Limb (tissue), 2 donors: Measurements from ENCODE around the gene PDCD4.

ENCODE experiments used
- DNase-seq, 2 donors: peaks; one replicate each; pipeline ENCODE4 v3.0.0-alpha.2; 2016; ENCODE audit errors: extremely low spot score in 2 of 2

Gene PDCD4

DNA sequence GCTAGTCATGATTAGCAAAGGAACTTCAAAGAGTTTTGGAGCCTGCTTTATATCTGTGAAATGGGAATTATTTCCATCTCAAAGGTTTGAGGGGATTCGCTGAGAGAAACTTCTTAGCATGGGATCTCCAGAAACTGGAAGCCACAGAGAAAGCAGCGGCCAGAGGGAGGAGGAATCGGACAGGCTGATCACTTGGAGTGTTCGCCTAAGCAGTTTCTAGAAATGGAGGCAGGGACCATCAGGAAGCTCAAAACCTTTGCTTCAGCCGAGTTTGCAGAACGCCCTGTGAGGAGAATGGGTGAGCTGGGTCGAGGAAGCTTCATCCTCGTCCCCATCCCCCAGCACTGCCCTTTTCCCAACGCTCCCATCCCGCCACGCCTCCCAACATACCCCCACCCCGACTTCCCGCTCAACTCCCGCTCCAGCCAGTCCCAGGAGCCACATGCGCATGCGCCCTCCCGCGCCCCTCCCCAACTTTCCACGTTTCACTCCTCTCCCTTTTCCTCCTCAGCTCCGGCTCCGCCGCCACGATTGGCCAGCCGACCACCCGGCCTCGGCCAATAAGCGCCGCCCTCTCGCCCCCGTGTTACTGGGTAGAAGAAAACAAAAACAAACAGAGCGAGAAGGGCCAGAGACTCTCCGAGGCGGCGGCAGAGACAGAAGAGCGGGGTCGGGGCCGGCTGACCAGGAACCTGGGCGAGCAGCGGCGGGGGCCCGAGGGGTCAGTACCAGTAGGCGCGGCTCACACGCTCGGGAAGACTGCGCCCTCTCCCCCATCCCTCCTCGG, at the start of gene PDCD4:
PDCD4 (plus strand) TSS at position 631 of the 787 bp plus-strand sequence. CDS start 4,100 bp downstream, outside the sequence.
- peak; percentile 98 to 100 for DNase-seq

- DNase-seq, result peak in 1 of 2 donors; percentile 60
Observed at GRCh38 chr10:110822035-110822711, 49.6 kb upstream of the PDCD4 start.

GRCh38 chr10:110822712-110823311, 48.9 kb upstream of the PDCD4 start:
- peak in 1 of 2 donors; percentile 71 for DNase-seq

- DNase-seq, result no peak
Observed at GRCh38 chr10:110824152-110824441, 47.6 kb upstream of the PDCD4 start.

- no peak for DNase-seq
Observed at GRCh38 chr10:110824660-110825059, 47.1 kb upstream of the PDCD4 start.

DNA sequence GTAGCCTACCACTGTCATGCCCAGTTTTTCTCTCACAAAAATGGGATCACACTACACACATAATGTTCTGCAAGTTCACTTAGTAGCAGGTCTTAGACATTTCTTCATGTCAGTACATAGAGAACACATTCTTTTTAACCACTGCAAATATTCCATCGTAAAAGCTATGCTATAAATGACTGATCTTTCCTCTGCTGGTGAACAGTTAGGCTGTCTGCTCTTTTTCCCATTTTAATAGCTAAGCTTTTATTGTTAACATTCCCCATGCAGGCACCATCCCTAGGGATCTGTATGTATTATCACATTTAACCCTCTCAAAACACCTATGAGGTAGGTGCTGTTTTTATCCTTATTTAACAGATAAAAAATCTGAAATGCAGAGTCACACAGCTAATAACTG, 46.2 kb upstream of the PDCD4 start:
- DNase-seq, result no peak

GRCh38 chr10:110827410-110827809, 44.3 kb upstream of the PDCD4 start:
- no peak for DNase-seq

GRCh38 chr10:110827875-110828274, 43.9 kb upstream of the PDCD4 start:
- DNase-seq, result no peak

DNA sequence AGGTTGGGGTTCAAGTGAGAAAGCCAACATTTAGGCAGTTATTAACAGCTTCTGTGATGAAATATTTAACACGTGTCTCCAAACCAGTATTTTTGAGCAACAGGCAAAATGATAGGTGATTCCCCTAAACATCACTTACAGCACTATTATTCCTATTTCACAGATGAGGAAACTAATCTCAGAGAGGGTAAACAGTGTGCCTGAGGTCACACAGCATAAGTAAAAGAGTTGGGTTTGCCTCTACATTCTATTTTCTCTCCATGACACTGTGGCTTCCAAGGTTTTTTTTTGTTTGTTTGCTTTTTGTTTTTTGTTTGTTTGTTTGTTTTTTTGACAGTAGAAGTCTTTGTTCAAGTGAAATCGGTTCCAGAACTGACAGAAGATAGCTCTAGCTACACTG, 43.2 kb upstream of the PDCD4 start:
- no peak for DNase-seq

DNA sequence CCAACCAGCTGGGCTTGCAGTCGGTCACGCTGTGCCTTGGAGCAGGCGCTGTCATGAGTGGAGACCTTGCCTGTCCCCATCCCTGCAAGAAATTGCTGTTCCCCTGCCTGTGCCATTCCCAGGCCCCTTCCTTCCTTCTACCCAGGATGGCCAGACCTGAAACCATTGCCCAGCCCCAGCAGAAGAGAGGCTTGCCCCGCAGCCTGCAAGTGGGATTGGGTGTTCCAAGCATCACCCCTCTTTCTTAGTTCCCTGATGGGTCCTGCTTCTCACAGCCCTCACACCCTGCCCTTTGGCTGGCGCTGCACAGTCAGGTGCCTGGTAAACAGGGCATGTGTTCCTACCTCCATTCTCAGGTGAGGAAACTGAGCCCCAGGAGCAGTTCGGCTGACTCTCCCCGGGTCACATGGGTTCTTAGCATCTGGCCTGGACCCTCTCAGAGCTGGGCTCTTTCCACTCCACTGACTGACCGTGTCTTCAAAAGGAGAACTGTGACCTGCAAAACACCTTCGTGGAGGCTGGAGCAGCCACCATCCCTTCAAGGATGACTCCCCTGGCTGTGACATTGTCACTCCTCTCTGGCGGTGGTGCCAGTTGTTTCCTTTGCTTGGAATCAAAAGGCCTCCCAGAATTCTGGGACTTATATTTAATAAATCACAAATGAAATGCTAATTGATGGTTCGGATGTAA, 41.9 kb upstream of the PDCD4 start:
- no peak for DNase-seq

GRCh38 chr10:110833234-110833940, 38.3 kb upstream of the PDCD4 start:
- no peak for DNase-seq

GRCh38 chr10:110833941-110834628, 37.6 kb upstream of the PDCD4 start:
- DNase-seq, result no peak

DNA sequence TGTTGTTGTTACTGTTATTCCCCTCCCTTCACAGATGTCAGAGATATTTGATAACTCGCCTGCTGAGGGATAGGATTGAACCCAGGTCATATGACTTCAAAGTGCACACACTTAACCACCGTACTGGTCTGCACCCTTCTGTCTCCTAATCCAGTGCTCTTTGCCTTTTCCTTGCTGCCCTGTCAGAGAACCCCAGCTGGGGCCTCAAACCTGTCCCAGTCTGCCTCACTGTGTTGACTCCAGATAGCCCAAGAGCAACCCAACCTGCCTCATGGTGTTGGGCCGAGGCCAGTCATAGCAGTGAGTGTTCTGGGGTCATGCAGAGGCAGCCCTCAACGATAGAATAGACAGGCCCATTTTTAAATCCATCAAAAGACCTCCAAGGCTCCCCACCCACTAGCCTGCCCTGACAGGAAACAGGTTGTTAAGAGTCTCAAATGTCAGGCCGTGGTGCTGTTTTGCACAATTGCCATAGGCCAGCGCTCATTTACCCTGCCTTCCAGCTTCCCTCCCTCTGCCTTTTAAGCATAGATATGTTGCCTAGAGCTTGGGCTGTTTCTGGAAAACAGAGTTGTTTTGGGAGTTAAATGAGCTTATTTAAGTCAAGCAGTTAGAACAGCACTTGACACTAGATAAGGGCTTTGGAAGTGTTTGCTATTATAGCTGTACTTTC, 37.0 kb upstream of the PDCD4 start:
- DNase-seq, result peak in 1 of 2 donors; percentile 71

GRCh38 chr10:110835841-110836240, 35.9 kb upstream of the PDCD4 start:
- DNase-seq, result no peak

GRCh38 chr10:110836706-110837105, 35.0 kb upstream of the PDCD4 start:
- no peak for DNase-seq

DNA sequence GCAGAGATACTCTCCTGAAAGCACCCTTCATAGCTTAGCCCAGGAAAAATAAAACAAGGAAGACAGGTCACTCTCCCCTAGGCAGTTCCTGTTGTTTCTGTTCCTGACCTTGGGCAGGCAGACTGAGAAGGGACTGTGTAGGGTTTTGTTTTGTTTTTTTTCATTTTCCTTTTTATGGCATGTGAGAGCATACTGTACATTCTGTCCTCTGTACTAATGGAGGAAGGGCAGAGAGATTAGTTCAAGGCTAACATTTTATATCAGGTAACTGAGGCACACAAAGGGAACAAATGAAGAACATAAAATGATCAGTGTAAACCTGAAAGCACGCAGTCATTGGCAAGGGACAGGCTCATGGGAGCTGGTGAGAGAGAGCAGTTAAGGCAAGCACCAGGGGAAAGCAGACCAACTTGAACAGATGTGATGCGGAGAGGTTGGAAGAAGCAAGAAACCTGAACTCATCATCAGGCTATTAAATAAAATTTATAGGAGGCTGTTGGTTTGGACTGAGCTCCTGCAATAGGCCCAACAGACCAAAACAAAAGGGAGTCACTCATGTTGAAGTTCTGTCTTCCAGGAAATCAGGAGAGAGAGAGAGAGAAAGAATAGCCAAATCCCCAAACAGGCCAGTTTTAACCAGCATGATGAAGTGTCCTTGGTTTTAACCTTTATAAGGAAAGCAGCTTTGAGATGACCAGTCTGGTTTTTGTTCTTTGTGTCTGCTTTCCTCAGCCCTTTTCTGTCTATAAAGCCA, 34.1 kb upstream of the PDCD4 start:
- DNase-seq, result no peak

- no peak for DNase-seq
Observed at GRCh38 chr10:110840225-110840922, 31.4 kb upstream of the PDCD4 start.

GRCh38 chr10:110840923-110841428, 30.8 kb upstream of the PDCD4 start:
- no peak for DNase-seq

DNA sequence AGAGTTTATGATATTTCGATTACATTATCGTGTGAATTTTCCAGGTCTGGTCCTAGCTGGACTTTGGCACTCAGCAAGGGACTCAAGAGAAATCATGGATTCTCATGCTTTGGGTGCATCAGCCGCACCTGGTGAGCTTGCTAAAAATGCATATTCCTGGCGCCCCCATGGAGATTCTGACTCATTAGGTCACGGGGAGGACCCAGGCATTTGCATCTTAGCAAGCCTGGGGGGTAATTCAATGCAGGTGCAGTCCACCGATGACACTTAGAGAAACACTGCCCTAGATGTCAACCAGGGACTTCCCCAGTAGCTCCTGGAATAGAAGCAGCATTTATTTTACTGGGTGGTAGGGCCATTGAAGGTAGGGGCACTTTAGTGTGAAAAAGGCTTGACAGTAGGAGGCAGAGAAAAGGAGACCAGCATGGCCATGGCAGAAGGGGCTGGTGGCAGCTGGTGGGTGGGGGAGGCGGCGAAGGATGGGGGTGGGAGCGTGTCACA, 29.9 kb upstream of the PDCD4 start:
- no peak for DNase-seq
